K562 (cell line): ENCODE results near the gene ACTG2. TPM values are rescaled to one million over a fixed set of nuclear protein-coding genes. Genes with fewer than 3 reads are reported as not detected.

Experiments
- ATAC-seq: fragments of 200-7000 bp; cut with Tn5 transposase; 3 replicates; pipeline ENCODE4 v1.9.1; 2020; ENCODE audit warnings: moderate library complexity
- BruUV-seq: library from RNA; stranded (reverse); fragments of 400-500 nt; replicated peaks from 2 replicates; lab custom pipeline; 2021; lab: Mats Ljungman, UMichigan
- CTCF ChIA-PET: fragments of 300-600 bp; formaldehyde crosslinking; extraction: SDS; loops from one replicate; lab custom pipeline; 2021; ENCODE audit warnings: low intra/inter-chr PET ratio; lab: Yijun Ruan, JAX
- POLR2A ChIA-PET: fragments of 300-600, 350-650 bp; sonication (Branson Sonifier 250); formaldehyde crosslinking; extraction: SDS; loops from one replicate; lab custom pipeline; 2021; ENCODE audit warnings: antibody characterized with exemption, inconsistent platforms; lab: Yijun Ruan, JAX
- DNase-seq, 4 experiments: peaks; one replicate each; pipeline versions ENCODE4 v3.0.0 to v3.0.0-alpha.2; 2011 to 2018; ENCODE audit warnings: low spot score in 3 of 4, mixed read lengths in 3 of 4; ENCODE audit errors: extremely low read depth in 1 of 4
- FAIRE-seq: peaks from 2 replicates; lab custom pipeline; 2011; peaks lifted over from hg19 to GRCh38; lab: Jason Lieb, UNC
- H2AFZ ChIP-seq: 2 replicates; pipeline ENCODE4 v1.6.0; 2011; ENCODE audit warnings: low read depth, low read length, control low read depth, inconsistent platforms
- H3K27ac ChIP-seq: fragments of 200-600 bp; 3 replicates; pipeline ENCODE4 v1.8.0; 2011; ENCODE audit warnings: low read depth, mild to moderate bottlenecking, control low read depth, inconsistent platforms, low read length, moderate library complexity, mixed read lengths; ENCODE audit errors: extremely low read depth
- H3K27me3 ChIP-seq, 2 experiments: fragments of 300-600 bp in 1 of 2; 2 replicates in 1 of 2; 3 replicates in 1 of 2; pipeline versions ENCODE4 v1.6.0 to v1.8.0; 2011; ENCODE audit warnings: inconsistent platforms in 2 of 2, low read length in 2 of 2, mild to moderate bottlenecking in 1 of 2, mixed read lengths in 1 of 2, moderate library complexity in 1 of 2; ENCODE audit not compliant: control insufficient read depth in 2 of 2, insufficient read depth in 2 of 2
- H3K36me3 ChIP-seq: fragments of 300-600 bp; 3 replicates; pipeline ENCODE4 v1.8.0; 2011; ENCODE audit warnings: mild to moderate bottlenecking, low read length, inconsistent platforms; ENCODE audit not compliant: control insufficient read depth, insufficient read depth
- H3K4me1 ChIP-seq, 2 experiments: fragments of 200-600 bp in 1 of 2; replicated peaks in 1 of 2; 2 replicates in 1 of 2; 3 replicates in 1 of 2; pipeline versions ENCODE4 v1.5.1 to v1.8.0; 2011; ENCODE audit warnings: inconsistent platforms in 2 of 2, low read length in 2 of 2, mild to moderate bottlenecking in 1 of 2, mixed read lengths in 1 of 2, moderate library complexity in 1 of 2; ENCODE audit not compliant: control insufficient read depth in 2 of 2, insufficient read depth in 2 of 2
- H3K4me2 ChIP-seq: 2 replicates; pipeline ENCODE4 v1.6.1; 2011; ENCODE audit warnings: low read length, control low read depth, inconsistent platforms, mixed read lengths; ENCODE audit not compliant: insufficient read depth
- H3K4me3 ChIP-seq: fragments of 200-600 bp; sonication (generic), shearing (Covaris generic); 2 replicates; pipeline ENCODE4 v1.5.1; 2016; ENCODE audit warnings: control low read depth, inconsistent platforms
- H3K79me2 ChIP-seq: fragments of 200-600 bp; 3 replicates; pipeline ENCODE4 v1.8.0; 2011; ENCODE audit warnings: low read length, inconsistent platforms; ENCODE audit not compliant: control insufficient read depth, insufficient read depth
- H3K9ac ChIP-seq, 2 experiments: 2 replicates each; pipeline versions ENCODE4 v1.6.0 to v1.6.1; 2011; ENCODE audit warnings: low read depth in 2 of 2, low read length in 2 of 2, control low read depth in 1 of 2, inconsistent platforms in 1 of 2, mild to moderate bottlenecking in 1 of 2, mixed read lengths in 1 of 2; ENCODE audit not compliant: insufficient read depth in 1 of 2
- H3K9me1 ChIP-seq: one replicate; pipeline ENCODE4 v1.6.0; 2011; ENCODE audit warnings: inconsistent platforms, mild to moderate bottlenecking, low read length, moderate library complexity; ENCODE audit not compliant: control insufficient read depth, insufficient read depth
- H3K9me3 ChIP-seq: replicated peaks from 2 replicates; pipeline ENCODE4 v1.5.1; 2011; ENCODE audit warnings: low read depth, low read length, inconsistent platforms; ENCODE audit not compliant: control insufficient read depth, insufficient read depth
- H4K20me1 ChIP-seq: replicated peaks from 2 replicates; pipeline ENCODE4 v1.6.1; 2011; ENCODE audit warnings: low read length, inconsistent platforms, mixed read lengths; ENCODE audit not compliant: control insufficient read depth, insufficient read depth
- E2F3 ChIP-seq: fragments of 250-450 bp; sonication (Bioruptor Pico); IDR thresholded peaks from 2 replicates; pipeline ENCODE4 v1.4.0; 2020; ENCODE audit warnings: mild to moderate bottlenecking
- ERF ChIP-seq: fragments of 450-650 bp; formaldehyde crosslinking; IDR thresholded peaks from 2 replicates; pipeline ENCODE4 v1.4.0; 2020; ENCODE audit warnings: mild to moderate bottlenecking, mixed read lengths
- NBN ChIP-seq: fragments of 450-650 bp; IDR thresholded peaks from 2 replicates; pipeline ENCODE4 v1.6.1; 2016; ENCODE audit warnings: low read depth, mild to moderate bottlenecking
- NFIX ChIP-seq: fragments of 250-450 bp; sonication (Bioruptor Pico); IDR thresholded peaks from 2 replicates; pipeline ENCODE4 v1.4.0; 2020; ENCODE audit warnings: low read depth, mild to moderate bottlenecking, moderate library complexity
- PHF21A ChIP-seq: fragments of 450-650 bp; IDR thresholded peaks from 2 replicates; pipeline ENCODE4 v1.6.1; 2017; ENCODE audit warnings: low read depth, borderline replicate concordance
- RBM34 ChIP-seq: fragments of 200-400 bp; formaldehyde crosslinking; IDR thresholded peaks from 2 replicates; pipeline ENCODE4 v1.6.1; 2018; ENCODE audit warnings: low read length, borderline replicate concordance; ENCODE audit not compliant: insufficient read depth
- RBM39 ChIP-seq: fragments of 200-400 bp; formaldehyde crosslinking; optimal IDR thresholded peaks from 2 replicates; pipeline ENCODE3; 2018; ENCODE audit warnings: low read depth, low read length
- TAF7 ChIP-seq: fragments of 450-650 bp; IDR thresholded peaks from 2 replicates; pipeline ENCODE4 v1.6.1; 2016; ENCODE audit warnings: missing genetic modification characterization, missing compliant biosample characterization
- TRIM28 ChIP-seq: fragments of 450-650 bp; IDR thresholded peaks from 2 replicates; pipeline ENCODE4 v1.6.1; 2017
- ZNF766 ChIP-seq: fragments of 200-800 bp; sonication (Bioruptor generic); conservative IDR thresholded peaks from 2 replicates; pipeline ENCODE4 v1.6.1; 2016; ENCODE audit warnings: missing genetic modification characterization, missing compliant biosample characterization
- WGBS: fragments of 100-300 bp; shearing (Covaris generic); methylation state at CpG from one replicate; pipeline ENCODE4 v1.1.6; 2016; ENCODE audit warnings: low coverage, mixed read lengths; ENCODE audit not compliant: insufficient coverage; ENCODE audit errors: missing lambda C conversion rate; 5-methylcytosine and 5-hydroxymethylcytosine counted together
- in situ Hi-C: fragments of 300-500 bp; cut with MboI; formaldehyde crosslinking; loops from 4 replicates; pipeline ENCODE4 v1.15.0; 2018; ENCODE audit warnings: inconsistent platforms, mixed read lengths
- intact Hi-C: fragments of 100-400 bp; cut with micrococcal nuclease; formaldehyde crosslinking; loops from 2 replicates; pipeline ENCODE4 v1.14.2; 2022
- polyA plus RNA-seq, 8 experiments: library from polyadenylated mRNA; depleted of rRNA in 4 of 8; stranded (reverse) in 5 of 8; unstranded in 3 of 8; fragments of >200 nt; fragmentation: Nextera tagmentation in 2 of 8; fragmentation: Illumina TruSeq in 1 of 8; extraction: Ambion mirVana in 2 of 8; extraction: Trizol in 1 of 8; gene quantifications; 2 replicates each; pipeline versions ENCODE4 v1.2.1 to v1.2.3, GENCODE V29; 2011 to 2014; ENCODE audit warnings: inconsistent platforms in 1 of 8, missing spikeins in 1 of 8
- total RNA-seq, 7 experiments: library from RNA; depleted of rRNA in 6 of 7; stranded (reverse); fragments of >200 nt in 6 of 7; fragmentation: Illumina TruSeq in 2 of 7; extraction: Trizol in 2 of 7; gene quantifications; 2 replicates each; pipeline versions ENCODE4 v1.2.1 to v1.2.3, GENCODE V29; 2011 to 2021; ENCODE audit warnings: low replicate concordance in 1 of 7
- TF ChIP-seq, protein P1 (sequence below), 3 experiments: fragments of 200-800 bp in 1 of 3; sonication (Bioruptor generic) in 1 of 3; sonication (generic) in 1 of 3; formaldehyde crosslinking in 1 of 3; IDR thresholded peaks; 2 replicates each; pipeline versions ENCODE4 v1.6.1 to v1.8.0; 2016 to 2022; ENCODE audit warnings: mild to moderate bottlenecking in 2 of 3, missing compliant biosample characterization in 2 of 3, missing genetic modification characterization in 2 of 3, missing genetic modification reagents in 1 of 3
- TF ChIP-seq, protein P2 (sequence below), 3 experiments: fragments of 200-800 bp in 1 of 3; fragments of 250-450 bp in 1 of 3; fragments of 450-650 bp in 1 of 3; sonication (Bioruptor Pico) in 1 of 3; sonication (Bioruptor generic) in 1 of 3; formaldehyde crosslinking in 1 of 3; IDR thresholded peaks; 2 replicates each; pipeline versions ENCODE4 v1.6.1 to v1.8.0; 2016 to 2022; ENCODE audit warnings: mild to moderate bottlenecking in 2 of 3, missing genetic modification characterization in 2 of 3, missing compliant biosample characterization in 1 of 3, moderate library complexity in 1 of 3

ACTG2 gene
- total and polyA plus RNA-seq, 9 of the 15 experiments (the other 6 are each of a cell fraction or from before 2014, with no cell fraction given) = 0.06 to 0.60 TPM; not detected in 7

- peaks cover 22 to 32% of the 10 kb centered on the region in 2 experiments for H3K4me1 ChIP-seq
- FAIRE-seq = no peak
Observed at GRCh38 chr2:73969356-73969755, 76.5 kb downstream of the ACTG2 start.

More at GRCh38 chr2:73969356-73969755, 76.5 kb downstream of the ACTG2 start:
- Histone ChIP-seq H3K36me3 (0 out of 3 replicates have a peak, but pooled peaks cover under 1% of the 10 kb centered on the region), H3K27ac (no peak overlapping the region), H3K27me3 (no peaks in the 10 kb centered on the region), H3K4me3 (no peak overlapping the region), H2AFZ (no peak overlapping the region), H3K4me2 (no peak overlapping the region), H3K79me2 (no peaks in the 10 kb centered on the region), H3K9me1 (no peaks in the 10 kb centered on the region), H3K9ac (no peak overlapping the region), H4K20me1 (no peaks in the 10 kb centered on the region), H3K9me3 (no peaks in the 10 kb centered on the region)
- 82% methylated on average over 3 of the region's 4 CpGs for WGBS
- no TSS peak for BruUV-seq
- ATAC-seq (no peak), DNase-seq (no peak)
- POLR2A ChIA-PET = interaction anchor here (0.6 to 1.4 kb wide), 5 partner anchors 12 to 281 kb away, joined by 3 to 4 read pairs (median 3); no protein-coding TSS in a partner anchor
- CTCF ChIA-PET = no interaction called here
- intact Hi-C loops (no loop called here), in situ Hi-C loops (no loop called here)
- TF ChIP-seq E2F3 (CRISPR knock-in tag) = no peak
- no peak for TF ChIP-seq ZNF766 (CRISPR knock-in tag)
- TF ChIP-seq NBN = no peak
- TF ChIP-seq RBM39 = no peak
- TF ChIP-seq, protein P1, sequence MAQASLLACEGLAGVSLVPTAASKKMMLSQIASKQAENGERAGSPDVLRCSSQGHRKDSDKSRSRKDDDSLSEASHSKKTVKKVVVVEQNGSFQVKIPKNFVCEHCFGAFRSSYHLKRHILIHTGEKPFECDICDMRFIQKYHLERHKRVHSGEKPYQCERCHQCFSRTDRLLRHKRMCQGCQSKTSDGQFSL (CRISPR knock-in tag; IDR thresholded peaks at IDR 0.05) = no peak
- TF ChIP-seq, protein P1 (tag; IDR thresholded peaks at IDR 0.05) = no peak
- no peak for TF ChIP-seq RBM34
- no peak for TF ChIP-seq PHF21A
- TF ChIP-seq TAF7 (tag) = no peak
- TF ChIP-seq NFIX (CRISPR knock-in tag) = no peak
- TF ChIP-seq, protein P2, sequence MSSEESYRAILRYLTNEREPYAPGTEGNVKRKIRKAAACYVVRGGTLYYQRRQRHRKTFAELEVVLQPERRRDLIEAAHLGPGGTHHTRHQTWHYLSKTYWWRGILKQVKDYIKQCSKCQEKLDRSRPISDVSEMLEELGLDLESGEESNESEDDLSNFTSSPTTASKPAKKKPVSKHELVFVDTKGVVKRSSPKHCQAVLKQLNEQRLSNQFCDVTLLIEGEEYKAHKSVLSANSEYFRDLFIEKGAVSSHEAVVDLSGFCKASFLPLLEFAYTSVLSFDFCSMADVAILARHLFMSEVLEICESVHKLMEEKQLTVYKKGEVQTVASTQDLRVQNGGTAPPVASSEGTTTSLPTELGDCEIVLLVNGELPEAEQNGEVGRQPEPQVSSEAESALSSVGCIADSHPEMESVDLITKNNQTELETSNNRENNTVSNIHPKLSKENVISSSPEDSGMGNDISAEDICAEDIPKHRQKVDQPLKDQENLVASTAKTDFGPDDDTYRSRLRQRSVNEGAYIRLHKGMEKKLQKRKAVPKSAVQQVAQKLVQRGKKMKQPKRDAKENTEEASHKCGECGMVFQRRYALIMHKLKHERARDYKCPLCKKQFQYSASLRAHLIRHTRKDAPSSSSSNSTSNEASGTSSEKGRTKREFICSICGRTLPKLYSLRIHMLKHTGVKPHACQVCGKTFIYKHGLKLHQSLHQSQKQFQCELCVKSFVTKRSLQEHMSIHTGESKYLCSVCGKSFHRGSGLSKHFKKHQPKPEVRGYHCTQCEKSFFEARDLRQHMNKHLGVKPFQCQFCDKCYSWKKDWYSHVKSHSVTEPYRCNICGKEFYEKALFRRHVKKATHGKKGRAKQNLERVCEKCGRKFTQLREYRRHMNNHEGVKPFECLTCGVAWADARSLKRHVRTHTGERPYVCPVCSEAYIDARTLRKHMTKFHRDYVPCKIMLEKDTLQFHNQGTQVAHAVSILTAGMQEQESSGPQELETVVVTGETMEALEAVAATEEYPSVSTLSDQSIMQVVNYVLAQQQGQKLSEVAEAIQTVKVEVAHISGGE (CRISPR knock-in tag; IDR thresholded peaks at IDR 0.05) = no peak
- no peak for TF ChIP-seq ERF (CRISPR knock-in tag)
- TF ChIP-seq TRIM28 = no peak
